Prostate gland (tissue), 2 donors: ENCODE results near the gene ALAD. TPM values are rescaled to one million over a fixed set of nuclear protein-coding genes. Genes with fewer than 3 reads are reported as not detected.

Experiments used
- DNase-seq: peaks from one replicate; pipeline ENCODE4 v3.0.0-alpha.2; 2019; ENCODE audit warnings: low spot score
- H3K27ac ChIP-seq, 2 donors: fragments of 200-600 bp; sonication (generic); 2 replicates each; pipeline ENCODE4 v1.5.1; 2017 to 2019
- H3K27me3 ChIP-seq: fragments of 200-600 bp; sonication (generic); replicated peaks from 2 replicates; pipeline ENCODE4 v1.5.1; 2019; ENCODE audit not compliant: insufficient read depth
- H3K36me3 ChIP-seq, 2 donors: fragments of 200-600 bp; sonication (generic); 1 replicate in 1 of 2; 2 replicates in 1 of 2; pipeline versions ENCODE4 v1.5.1 to v1.8.1; 2017 to 2019
- H3K4me1 ChIP-seq: fragments of 200-600 bp; sonication (generic); replicated peaks from 2 replicates; pipeline ENCODE4 v1.5.1; 2019
- H3K4me3 ChIP-seq, 2 donors: fragments of 200-600 bp; sonication (generic); 2 replicates each; pipeline ENCODE4 v1.5.1; 2017 to 2019
- H3K9me3 ChIP-seq: fragments of 200-600 bp; sonication (generic); 2 replicates; pipeline ENCODE4 v1.5.1; 2017
- POLR2A ChIP-seq: fragments of 450-650 bp; IDR thresholded peaks from one replicate; pipeline ENCODE4 v1.6.1; 2016; ENCODE audit warnings: antibody characterized with exemption, mild to moderate bottlenecking
- POLR2AphosphoS5 ChIP-seq: sonication (generic); formaldehyde crosslinking; IDR thresholded peaks from one replicate; pipeline ENCODE4 v1.6.1; 2017; ENCODE audit warnings: antibody characterized with exemption
- WGBS: methylation state at CpG from one replicate; pipeline ENCODE4 v1.1.5; 2018; 5-methylcytosine and 5-hydroxymethylcytosine counted together
- intact Hi-C: fragments of 100-400 bp; cut with DNase I; formaldehyde crosslinking; loops from one replicate; pipeline ENCODE4 v1.14.2; 2022
- total RNA-seq, 2 donors: library from RNA; depleted of rRNA; stranded (reverse); fragments of >200 nt; gene quantifications; one replicate each; pipeline ENCODE4 v1.1.0, GENCODE V29; 2016
- TF ChIP-seq, protein P1 (sequence below), 4 experiments: fragments of 200-600 bp in 2 of 4; fragments of 450-650 bp in 2 of 4; sonication (generic) in 2 of 4; IDR thresholded peaks; 1 replicate in 3 of 4; 2 replicates in 1 of 4; pipeline ENCODE4 v1.5.1; 2016 to 2019; ENCODE audit warnings: antibody characterized with exemption in 4 of 4, mild to moderate bottlenecking in 2 of 4, moderate library complexity in 2 of 4

The ALAD gene
- total RNA-seq, 2 donors from 2014 or later, result 59.8 to 103 TPM

DNA sequence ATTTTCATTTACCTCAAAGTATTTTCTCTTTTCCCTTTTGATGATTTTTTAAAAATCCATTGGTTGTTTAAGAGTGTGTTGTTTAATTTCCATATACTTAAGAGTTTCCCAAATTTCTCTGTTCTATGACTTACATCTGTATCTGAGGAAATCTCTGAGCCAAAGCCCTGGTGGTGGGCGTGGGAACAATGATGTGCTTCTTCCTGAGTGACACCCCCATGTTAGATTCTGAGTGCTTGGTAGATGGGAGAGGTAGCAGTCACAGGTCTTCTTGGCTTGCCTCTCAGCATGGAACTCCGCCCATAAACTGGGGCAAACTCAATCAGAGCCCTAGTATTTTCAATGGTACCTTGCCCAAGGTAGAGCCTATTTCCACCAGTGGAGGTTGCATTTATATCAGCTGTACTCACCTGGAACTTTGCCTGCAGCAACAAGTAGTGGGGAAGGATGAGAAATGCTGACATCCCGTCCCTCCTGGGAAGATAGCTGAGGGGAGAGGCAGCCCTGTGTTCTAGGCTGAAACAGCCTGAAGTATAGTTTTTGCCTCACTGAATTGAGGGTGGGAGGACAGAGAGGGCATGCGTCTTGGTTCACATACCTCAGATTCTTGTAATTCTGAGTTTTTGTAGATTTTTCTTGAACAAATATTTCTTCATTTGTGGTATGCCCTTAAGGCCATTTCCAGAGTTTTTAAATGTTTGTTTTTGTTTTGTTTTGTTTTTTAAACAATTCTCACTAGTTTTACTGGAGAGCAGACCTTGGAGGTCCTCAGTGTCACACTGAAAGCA lies 35.8 kb upstream of the ALAD start:
- Histone ChIP-seq H3K4me1 (no peaks in the 10 kb centered on the region), H3K36me3 (no peaks in the 10 kb centered on the region), H3K27me3 (no peaks in the 10 kb centered on the region), H3K27ac (no peak overlapping the region), H3K9me3 (no peaks in the 10 kb centered on the region), H3K4me3 (no peak overlapping the region)
- intact Hi-C loops, result no loop called here
- 72% methylated on average over 4 of the region's 4 CpGs for WGBS
- DNase-seq, result no peak
- no peak for TF ChIP-seq POLR2A
- TF ChIP-seq POLR2AphosphoS5, result no peak
- TF ChIP-seq, protein P1, sequence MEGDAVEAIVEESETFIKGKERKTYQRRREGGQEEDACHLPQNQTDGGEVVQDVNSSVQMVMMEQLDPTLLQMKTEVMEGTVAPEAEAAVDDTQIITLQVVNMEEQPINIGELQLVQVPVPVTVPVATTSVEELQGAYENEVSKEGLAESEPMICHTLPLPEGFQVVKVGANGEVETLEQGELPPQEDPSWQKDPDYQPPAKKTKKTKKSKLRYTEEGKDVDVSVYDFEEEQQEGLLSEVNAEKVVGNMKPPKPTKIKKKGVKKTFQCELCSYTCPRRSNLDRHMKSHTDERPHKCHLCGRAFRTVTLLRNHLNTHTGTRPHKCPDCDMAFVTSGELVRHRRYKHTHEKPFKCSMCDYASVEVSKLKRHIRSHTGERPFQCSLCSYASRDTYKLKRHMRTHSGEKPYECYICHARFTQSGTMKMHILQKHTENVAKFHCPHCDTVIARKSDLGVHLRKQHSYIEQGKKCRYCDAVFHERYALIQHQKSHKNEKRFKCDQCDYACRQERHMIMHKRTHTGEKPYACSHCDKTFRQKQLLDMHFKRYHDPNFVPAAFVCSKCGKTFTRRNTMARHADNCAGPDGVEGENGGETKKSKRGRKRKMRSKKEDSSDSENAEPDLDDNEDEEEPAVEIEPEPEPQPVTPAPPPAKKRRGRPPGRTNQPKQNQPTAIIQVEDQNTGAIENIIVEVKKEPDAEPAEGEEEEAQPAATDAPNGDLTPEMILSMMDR (IDR thresholded peaks at IDR 0.05), result no peak

DNA sequence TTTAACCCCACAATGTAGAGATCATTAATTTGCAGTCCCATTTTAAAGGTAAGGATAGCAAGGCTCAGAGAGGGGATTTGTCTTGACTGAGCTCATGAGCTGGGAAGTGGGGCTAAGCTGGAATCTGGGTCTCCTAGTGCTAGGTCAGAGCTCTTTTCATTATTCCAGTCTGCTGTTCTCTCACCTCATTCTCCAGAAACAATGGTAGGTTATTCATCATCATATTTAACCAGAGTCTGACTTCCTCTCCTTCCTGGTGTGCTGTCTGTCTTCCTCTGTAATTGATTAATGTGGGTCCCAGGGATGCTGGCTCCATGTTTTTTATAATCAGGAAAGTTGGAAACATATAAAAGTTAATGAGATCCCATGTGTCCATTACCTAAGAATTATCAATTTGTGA lies 30.1 kb upstream of the ALAD start:
- Histone ChIP-seq H3K36me3 (no peaks in the 10 kb centered on the region), H3K9me3 (no peaks in the 10 kb centered on the region), H3K27me3 (no peaks in the 10 kb centered on the region), H3K4me3 (no peak overlapping the region), H3K27ac (no peak overlapping the region), H3K4me1 (no peaks in the 10 kb centered on the region)
- no peak for TF ChIP-seq POLR2A
- TF ChIP-seq, protein P1 (IDR thresholded peaks at IDR 0.05), result no peak
- TF ChIP-seq POLR2AphosphoS5, result no peak
- intact Hi-C loops, result no loop called here
- no peak for DNase-seq

DNA sequence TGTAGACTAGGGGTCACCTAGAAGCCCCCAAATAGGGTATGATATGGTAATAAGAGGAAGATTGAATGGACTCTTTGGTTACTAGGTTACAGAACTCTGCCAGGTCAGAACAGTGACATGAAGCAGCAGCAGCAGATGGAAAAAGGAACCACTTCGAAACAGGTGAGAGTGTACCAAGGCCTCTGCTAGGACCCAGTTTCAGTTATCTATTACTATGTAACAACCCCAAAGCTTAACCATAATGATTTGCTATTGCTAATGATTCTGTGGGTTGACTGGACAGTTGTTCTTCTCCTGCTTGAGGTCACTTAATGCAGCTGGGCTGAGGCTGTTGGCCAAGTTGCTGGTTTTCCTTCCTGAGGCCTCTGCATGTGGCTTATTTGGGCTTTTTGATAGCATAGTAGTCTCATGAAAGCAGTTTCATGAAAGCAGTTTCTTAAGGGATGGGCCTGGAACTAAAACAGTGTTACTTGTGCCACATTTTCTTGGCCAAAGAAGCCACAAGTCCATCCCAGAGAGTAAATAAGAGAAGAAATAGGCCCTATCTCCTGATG lies 27.1 kb upstream of the ALAD start:
- Histone ChIP-seq H3K4me3 (no peak overlapping the region), H3K36me3 (no peaks in the 10 kb centered on the region), H3K4me1 (no peaks in the 10 kb centered on the region), H3K27me3 (no peaks in the 10 kb centered on the region), H3K27ac (no peak overlapping the region), H3K9me3 (no peaks in the 10 kb centered on the region)
- TF ChIP-seq POLR2A (no peak), POLR2AphosphoS5 (no peak)
- TF ChIP-seq, protein P1 (IDR thresholded peaks at IDR 0.05), result no peak
- intact Hi-C loops, result no loop called here
- WGBS, result 96% methylated on average over 1 of the region's 1 CpG
- no peak for DNase-seq

DNA sequence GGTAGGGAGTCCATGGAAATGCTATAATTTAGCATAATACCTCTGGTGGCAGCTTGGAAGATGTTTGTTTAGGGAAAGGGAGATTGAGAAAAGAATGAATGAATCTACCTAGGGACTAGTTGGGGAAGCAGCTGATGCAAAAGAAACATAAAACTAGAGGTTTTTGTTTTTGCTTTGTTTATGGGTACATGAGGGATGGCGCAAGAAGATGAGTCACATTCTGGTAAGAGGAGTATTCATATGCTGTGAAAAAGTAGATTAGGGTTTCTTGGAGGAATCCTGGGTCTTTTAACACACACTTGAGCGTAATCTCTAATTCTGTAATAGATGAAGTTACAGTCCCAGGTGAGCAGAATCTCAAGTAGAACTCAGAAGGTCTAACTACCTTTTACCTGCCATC lies 26.5 kb upstream of the ALAD start:
- WGBS, result 98% methylated on average over 2 of the region's 2 CpGs
- Histone ChIP-seq H3K4me3 (no peak overlapping the region), H3K9me3 (no peaks in the 10 kb centered on the region), H3K36me3 (no peaks in the 10 kb centered on the region), H3K27me3 (no peaks in the 10 kb centered on the region), H3K27ac (no peak overlapping the region), H3K4me1 (no peaks in the 10 kb centered on the region)
- intact Hi-C loops, result no loop called here
- DNase-seq, result no peak
- no peak for TF ChIP-seq POLR2A
- no peak for TF ChIP-seq POLR2AphosphoS5
- TF ChIP-seq, protein P1 (IDR thresholded peaks at IDR 0.05), result no peak

DNA sequence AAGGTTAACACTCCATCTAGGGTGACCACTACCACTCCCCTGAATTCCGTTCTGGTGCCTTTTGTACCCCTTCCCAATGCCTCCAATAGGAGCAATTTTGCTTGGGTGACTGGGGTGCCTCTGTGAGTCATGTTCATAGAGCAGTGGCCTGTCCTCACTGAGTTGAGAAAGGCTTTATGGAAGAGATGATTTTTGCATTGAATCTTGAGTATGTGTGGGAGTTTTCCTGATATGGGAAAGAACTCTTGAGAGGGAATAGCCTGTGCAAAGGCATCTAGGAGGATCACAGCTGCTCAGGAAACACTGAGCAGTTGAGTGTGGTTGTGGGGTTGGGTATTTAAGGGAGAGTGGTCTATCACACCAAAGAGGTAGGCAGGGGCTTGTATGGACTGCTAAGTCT lies 25.6 kb upstream of the ALAD start:
- intact Hi-C loops, result no loop called here
- no peak for DNase-seq
- Histone ChIP-seq H3K4me1 (no peaks in the 10 kb centered on the region), H3K36me3 (no peaks in the 10 kb centered on the region), H3K27me3 (no peaks in the 10 kb centered on the region), H3K4me3 (no peak overlapping the region), H3K9me3 (no peaks in the 10 kb centered on the region), H3K27ac (no peak overlapping the region)
- TF ChIP-seq, protein P1 (IDR thresholded peaks at IDR 0.05), result no peak
- no peak for TF ChIP-seq POLR2AphosphoS5
- TF ChIP-seq POLR2A, result no peak
- 90% methylated on average over 1 of the region's 1 CpG for WGBS
